Peyer's patch (tissue), 4 donors: Measurements from ENCODE around the gene SLC35A4. TPM values are rescaled to one million over a fixed set of nuclear protein-coding genes. Genes with fewer than 3 reads are reported as not detected.
"Not testable (repeated sequence)": the region's sequence is repeated elsewhere in the genome, so short reads cannot be mapped to it uniquely, and the experiment has no call there.

Source experiments
- DNase-seq, 3 donors: peaks; one replicate each; pipeline ENCODE4 v3.0.0-alpha.2; 2017 to 2019
- H3K27ac ChIP-seq, 4 donors: fragments of 200-600 bp; sonication (generic); one replicate each; pipeline ENCODE4 v1.5.1; 2016 to 2019
- H3K27me3 ChIP-seq, 2 donors: fragments of 200-600 bp; sonication (generic); one replicate each; pipeline ENCODE4 v1.5.1; 2019
- H3K36me3 ChIP-seq, 3 donors: fragments of 200-600 bp; sonication (generic); one replicate each; pipeline ENCODE4 v1.5.1; 2016 to 2019
- H3K4me1 ChIP-seq, 4 donors: fragments of 200-600 bp; sonication (generic); one replicate each; pipeline ENCODE4 v1.5.1; 2016 to 2019
- H3K4me3 ChIP-seq, 4 donors: fragments of 200-600 bp; sonication (generic); 1 replicate in 3 of 4; 2 replicates in 1 of 4; pipeline ENCODE4 v1.5.1; 2016 to 2019; ENCODE audit warnings: mild to moderate bottlenecking in 1 of 4
- H3K9me3 ChIP-seq, 4 donors: fragments of 200-600 bp; sonication (generic); one replicate each; pipeline ENCODE4 v1.5.1; 2016 to 2019; ENCODE audit warnings: mild to moderate bottlenecking in 1 of 4
- POLR2A ChIP-seq, 2 donors: fragments of 450-650 bp; IDR thresholded peaks; one replicate each; pipeline ENCODE4 v1.5.1; 2017; ENCODE audit warnings: antibody characterized with exemption in 2 of 2, mild to moderate bottlenecking in 2 of 2, moderate library complexity in 2 of 2
- total RNA-seq, 4 donors: library from RNA; depleted of rRNA; stranded (reverse); fragments of >200 nt; gene quantifications; one replicate each; pipeline ENCODE4 v1.1.0, GENCODE V29; 2016
- TF ChIP-seq, protein P1 (sequence below), 6 experiments: fragments of 450-650 bp in 4 of 6; fragments of 200-600 bp in 2 of 6; sonication (generic) in 1 of 6; IDR thresholded peaks; one replicate each; pipeline ENCODE4 v1.5.1; 2017 to 2019; ENCODE audit warnings: antibody characterized with exemption in 6 of 6, mild to moderate bottlenecking in 3 of 6, moderate library complexity in 1 of 6

Gene SLC35A4
- total RNA-seq, 4 donors from 2014 or later: 41.9 to 51.3 (median 49.9) TPM

DNA sequence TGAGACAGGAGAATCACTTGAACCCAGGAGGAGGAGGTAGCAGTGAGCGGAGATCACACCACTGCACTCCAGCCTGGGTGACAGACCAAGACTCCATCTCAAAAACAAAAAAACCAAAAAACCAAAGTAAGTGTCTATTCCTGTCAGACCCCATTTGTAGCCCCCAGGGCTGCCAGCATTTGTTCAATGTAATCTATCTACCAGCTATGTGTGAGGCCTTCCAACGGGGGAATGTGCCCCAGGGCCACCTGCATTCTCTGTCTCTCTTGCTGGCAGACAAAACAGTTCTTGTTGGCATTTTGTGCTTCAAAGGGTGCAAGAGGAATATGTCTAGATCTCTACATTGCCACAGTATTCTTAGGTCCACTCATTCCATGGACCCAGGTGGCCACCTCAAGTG is 34.2 kb downstream of the SLC35A4 start:
- H3K4me3 ChIP-seq: no peak overlapping the region
- H3K27ac ChIP-seq: no peak overlapping the region
- no peaks in the 10 kb centered on the region for H3K4me1 ChIP-seq
- H3K9me3 ChIP-seq: no peaks in the 10 kb centered on the region
- no peaks in the 10 kb centered on the region for H3K27me3 ChIP-seq
- TF ChIP-seq POLR2A (IDR thresholded peaks at IDR 0.05): no peak
- TF ChIP-seq, protein P1, sequence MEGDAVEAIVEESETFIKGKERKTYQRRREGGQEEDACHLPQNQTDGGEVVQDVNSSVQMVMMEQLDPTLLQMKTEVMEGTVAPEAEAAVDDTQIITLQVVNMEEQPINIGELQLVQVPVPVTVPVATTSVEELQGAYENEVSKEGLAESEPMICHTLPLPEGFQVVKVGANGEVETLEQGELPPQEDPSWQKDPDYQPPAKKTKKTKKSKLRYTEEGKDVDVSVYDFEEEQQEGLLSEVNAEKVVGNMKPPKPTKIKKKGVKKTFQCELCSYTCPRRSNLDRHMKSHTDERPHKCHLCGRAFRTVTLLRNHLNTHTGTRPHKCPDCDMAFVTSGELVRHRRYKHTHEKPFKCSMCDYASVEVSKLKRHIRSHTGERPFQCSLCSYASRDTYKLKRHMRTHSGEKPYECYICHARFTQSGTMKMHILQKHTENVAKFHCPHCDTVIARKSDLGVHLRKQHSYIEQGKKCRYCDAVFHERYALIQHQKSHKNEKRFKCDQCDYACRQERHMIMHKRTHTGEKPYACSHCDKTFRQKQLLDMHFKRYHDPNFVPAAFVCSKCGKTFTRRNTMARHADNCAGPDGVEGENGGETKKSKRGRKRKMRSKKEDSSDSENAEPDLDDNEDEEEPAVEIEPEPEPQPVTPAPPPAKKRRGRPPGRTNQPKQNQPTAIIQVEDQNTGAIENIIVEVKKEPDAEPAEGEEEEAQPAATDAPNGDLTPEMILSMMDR (IDR thresholded peaks at IDR 0.05): no peak
- H3K36me3 ChIP-seq: no peaks in the 10 kb centered on the region
- DNase-seq: no peak

DNA sequence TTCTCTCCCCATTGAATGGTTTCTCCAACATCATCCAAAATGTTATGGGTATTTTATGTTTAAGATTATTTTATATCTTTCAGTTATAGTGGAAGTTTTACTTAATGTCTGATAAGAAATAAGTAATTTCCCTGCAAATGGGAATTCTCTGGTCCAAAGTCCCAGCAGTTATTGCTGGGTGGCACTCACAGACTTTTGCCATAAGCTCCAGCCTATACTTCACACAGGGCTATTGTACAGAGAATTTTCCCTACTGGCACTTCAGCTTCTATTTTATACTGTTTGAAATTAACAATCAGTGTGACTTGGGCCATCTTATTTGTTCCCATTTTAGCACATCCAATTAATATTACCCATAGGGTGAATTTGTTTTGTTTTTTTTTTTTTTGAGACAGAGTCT is 35.5 kb downstream of the SLC35A4 start:
- Histone ChIP-seq H3K36me3 (no peaks in the 10 kb centered on the region), H3K27ac (no peak overlapping the region), H3K4me1 (no peaks in the 10 kb centered on the region), H3K27me3 (no peaks in the 10 kb centered on the region), H3K4me3 (no peak overlapping the region), H3K9me3 (no peaks in the 10 kb centered on the region)
- TF ChIP-seq POLR2A (IDR thresholded peaks at IDR 0.05): no peak
- TF ChIP-seq, protein P1 (IDR thresholded peaks at IDR 0.05): no peak
- DNase-seq: no peak

DNA sequence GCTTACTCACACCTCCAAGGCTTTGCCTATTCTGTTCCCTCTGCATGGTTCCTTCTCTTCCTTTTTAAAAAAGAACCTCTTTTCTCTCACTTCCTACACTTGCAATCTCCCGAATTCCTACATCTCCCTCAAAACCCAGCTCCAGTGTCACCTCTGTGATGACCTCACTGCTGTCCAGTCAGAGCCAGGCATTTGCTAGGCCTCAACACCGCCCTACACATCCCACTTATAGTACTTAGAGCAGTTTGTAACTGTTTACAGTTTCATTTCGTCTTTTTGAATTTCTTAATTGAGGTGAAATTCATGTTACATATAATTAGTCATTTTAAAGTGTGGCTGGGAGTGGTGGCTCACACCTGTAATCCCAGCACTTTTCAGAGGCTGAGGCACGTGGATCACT is 37.5 kb downstream of the SLC35A4 start:
- H3K9me3 ChIP-seq: no peaks in the 10 kb centered on the region
- no peak for DNase-seq

DNA sequence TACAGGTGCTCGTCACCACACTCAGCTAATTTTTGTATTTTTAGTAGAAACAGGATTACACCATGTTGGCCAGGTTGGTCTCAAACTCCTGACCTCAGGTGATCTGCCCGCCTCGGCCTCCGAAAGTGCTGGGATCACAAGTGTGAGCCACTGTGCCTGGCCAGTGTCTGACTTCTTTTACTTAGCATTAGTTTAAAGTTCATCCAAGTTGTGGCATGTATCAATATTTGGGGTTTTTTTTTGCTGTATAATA is 38.7 kb downstream of the SLC35A4 start:
- not testable (repeated sequence) for H3K36me3 ChIP-seq, DNase-seq, H3K27me3 ChIP-seq, H3K4me1 ChIP-seq, H3K4me3 ChIP-seq, H3K27ac ChIP-seq, H3K9me3 ChIP-seq

More for the DNA sequence above, 37.5 kb downstream of the SLC35A4 start:
- Histone ChIP-seq H3K4me1 (no peaks in the 10 kb centered on the region), H3K27ac (peak overlapping the region in 1 of 4 donors; percentile 16), H3K36me3 (no peaks in the 10 kb centered on the region), H3K4me3 (no peak overlapping the region), H3K27me3 (no peaks in the 10 kb centered on the region)
- no peak for TF ChIP-seq POLR2A (IDR thresholded peaks at IDR 0.05)
- TF ChIP-seq, protein P1 (IDR thresholded peaks at IDR 0.05): no peak

DNA sequence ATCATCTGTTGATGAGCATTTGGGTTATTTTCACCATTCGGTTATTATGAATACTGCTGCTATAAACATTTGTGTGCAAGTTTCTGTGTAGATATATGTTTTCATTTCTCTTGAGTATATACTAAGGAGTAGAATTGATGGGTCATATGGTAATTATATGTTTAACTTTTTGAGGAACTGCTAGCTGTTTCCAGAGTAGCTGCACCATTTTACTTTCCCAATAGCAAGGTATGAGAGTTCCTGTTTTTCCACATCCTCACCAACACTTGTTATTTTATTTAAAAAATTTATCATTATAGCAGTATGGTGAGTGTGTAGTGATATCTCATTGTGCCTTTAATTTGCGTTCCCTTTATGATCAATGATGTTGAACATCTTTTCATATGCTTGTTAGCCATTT is 39.1 kb downstream of the SLC35A4 start:
- Histone ChIP-seq H3K27ac (no peak overlapping the region), H3K4me3 (no peak overlapping the region), H3K9me3 (no peaks in the 10 kb centered on the region), H3K4me1 (no peaks in the 10 kb centered on the region), H3K27me3 (no peaks in the 10 kb centered on the region), H3K36me3 (no peaks in the 10 kb centered on the region)
- TF ChIP-seq, protein P1 (IDR thresholded peaks at IDR 0.05): no peak
- TF ChIP-seq POLR2A (IDR thresholded peaks at IDR 0.05): no peak
- DNase-seq: no peak

DNA sequence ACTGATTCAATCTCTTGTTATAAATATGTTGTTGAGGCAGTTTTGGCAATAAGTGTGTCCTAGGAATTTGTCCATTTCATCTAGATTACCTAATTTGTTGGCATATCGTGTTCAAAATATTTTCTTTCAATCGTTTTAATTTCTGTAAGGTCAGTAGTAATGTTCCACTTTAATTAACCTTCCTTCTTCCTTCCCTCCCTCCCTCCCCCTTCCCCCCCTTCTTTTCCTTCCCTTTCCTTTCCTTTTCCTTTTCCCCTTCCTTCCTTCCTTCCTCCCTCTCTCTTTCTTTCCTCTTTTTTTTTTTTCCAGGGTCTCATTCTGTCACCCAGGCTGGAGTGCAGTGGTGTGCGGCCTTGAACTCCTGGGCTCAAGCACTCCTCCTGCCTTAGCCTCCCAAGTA is 41.3 kb downstream of the SLC35A4 start:
- no peak for DNase-seq
- H3K27ac ChIP-seq: no peak overlapping the region
- no peak overlapping the region for H3K4me3 ChIP-seq
- TF ChIP-seq, protein P1 (IDR thresholded peaks at IDR 0.05): no peak
- no peak for TF ChIP-seq POLR2A (IDR thresholded peaks at IDR 0.05)
- H3K36me3 ChIP-seq: no peaks in the 10 kb centered on the region
- peaks cover 0 to 5% (median 2%) of the 10 kb centered on the region in 4 donors for H3K4me1 ChIP-seq
- no peaks in the 10 kb centered on the region for H3K27me3 ChIP-seq
- H3K9me3 ChIP-seq: no peaks in the 10 kb centered on the region
